ENCODE results near the gene GSTO2.
A peak's percentile ranks its signal among the peaks of the same experiment; 100 is the strongest.

Gene GSTO2

GRCh38 chr10:104353325-104354048 lies 84.5 kb downstream of the GSTO2 start, which contains the start of gene CFAP58 (continued):
- no peak for TF ChIP-seq ZFP3 (tag by site-specific recombination; IDR thresholded peaks at IDR 0.05; ENCODE audit: low read depth)
- TF ChIP-seq PRDM10 (tag by site-specific recombination; IDR thresholded peaks at IDR 0.05) = peak; percentile 84
- TF ChIP-seq PATZ1 (tag by site-specific recombination; IDR thresholded peaks at IDR 0.05) = peak; percentile 21; the same call in 1 of the 2 replicates
- no peak for TF ChIP-seq ZNF404 (tag by site-specific recombination; IDR thresholded peaks at IDR 0.05)
- TF ChIP-seq GLIS1 (tag by site-specific recombination; IDR thresholded peaks at IDR 0.05) = 0 out of 2 replicates have a peak, but pooled peaks have one; percentile 7
- TF ChIP-seq ZEB2 (tag by site-specific recombination; IDR thresholded peaks at IDR 0.05) = 0 out of 2 replicates have a peak, but pooled peaks have one; percentile 15
- peak; percentile 65 for TF ChIP-seq SP2 (tag by site-specific recombination; IDR thresholded peaks at IDR 0.05)
- 0 out of 2 replicates have a peak, but pooled peaks have one; percentile 17 for TF ChIP-seq KLF16 (tag by site-specific recombination; IDR thresholded peaks at IDR 0.05)
- no peak for TF ChIP-seq ZNF184 (tag by site-specific recombination; IDR thresholded peaks at IDR 0.05)
- no peak for TF ChIP-seq ZNF621 (tag by site-specific recombination; IDR thresholded peaks at IDR 0.05)
- peak; percentile 91 for TF ChIP-seq SP3 (tag by site-specific recombination; IDR thresholded peaks at IDR 0.05)
- TF ChIP-seq ZFHX2 (tag by site-specific recombination; conservative IDR thresholded peaks at IDR 0.05) = peak; percentile 67
- no peak for TF ChIP-seq ZNF146 (tag by site-specific recombination; IDR thresholded peaks at IDR 0.05)
- TF ChIP-seq PRDM1 (tag by site-specific recombination; IDR thresholded peaks at IDR 0.05) = peak; percentile 58
- peak; percentile 68 for TF ChIP-seq GLIS2 (tag by site-specific recombination; IDR thresholded peaks at IDR 0.05)
- peak; percentile 45; the same call in 1 of the 2 replicates for TF ChIP-seq ZBTB17 (tag by site-specific recombination; IDR thresholded peaks at IDR 0.05)
- no peak for TF ChIP-seq ZNF777 (tag by site-specific recombination; IDR thresholded peaks at IDR 0.05; ENCODE audit: borderline replicate concordance)
